Sigmoid colon (tissue), 7 donors: ENCODE data around the gene ACTR6. TPM values are rescaled to one million over a fixed set of nuclear protein-coding genes. Genes with fewer than 3 reads are reported as not detected.

Experiments
- DNase-seq: peaks from one replicate; pipeline ENCODE4 v3.0.0-alpha.2; 2019
- H3K27ac ChIP-seq, 4 donors: fragments of 200-600 bp; sonication (generic); one replicate each; pipeline ENCODE4 v1.5.1; 2016 to 2019; ENCODE audit warnings: mild to moderate bottlenecking in 1 of 4
- H3K27me3 ChIP-seq, 3 donors: fragments of 200-600 bp; sonication (generic); one replicate each; pipeline ENCODE4 v1.5.1; 2019; ENCODE audit warnings: mild to moderate bottlenecking in 1 of 3
- H3K36me3 ChIP-seq, 4 donors: fragments of 200-600 bp; sonication (generic); one replicate each; pipeline ENCODE4 v1.5.1; 2016 to 2019
- H3K4me1 ChIP-seq, 4 donors: fragments of 200-600 bp; sonication (generic); one replicate each; pipeline ENCODE4 v1.5.1; 2017 to 2019
- H3K4me3 ChIP-seq, 4 donors: fragments of 200-600 bp; sonication (generic); one replicate each; pipeline ENCODE4 v1.5.1; 2017 to 2019; ENCODE audit warnings: mild to moderate bottlenecking in 2 of 4, moderate library complexity in 1 of 4
- H3K9me3 ChIP-seq, 4 donors: fragments of 200-600 bp in 3 of 4; sonication (generic) in 3 of 4; one replicate each; pipeline versions ENCODE4 v1.5.1 to v1.6.1; 2013 to 2019
- EP300 ChIP-seq, 4 donors: sonication (generic); formaldehyde crosslinking; IDR thresholded peaks; one replicate each; pipeline ENCODE4 v1.6.1; 2017; ENCODE audit warnings: antibody characterized with exemption in 4 of 4
- POLR2A ChIP-seq, 2 donors: fragments of 450-650 bp; IDR thresholded peaks; one replicate each; pipeline ENCODE4 v1.6.1; 2016; ENCODE audit warnings: antibody characterized with exemption in 2 of 2, mild to moderate bottlenecking in 2 of 2, moderate library complexity in 2 of 2
- POLR2AphosphoS5 ChIP-seq, 4 donors: sonication (generic); formaldehyde crosslinking; IDR thresholded peaks; one replicate each; pipeline ENCODE4 v1.6.1; 2017; ENCODE audit warnings: antibody characterized with exemption in 4 of 4
- WGBS, 2 donors: extraction: QIAGEN DNeasy Blood & Tissue Kit; methylation state at CpG; one replicate each; pipeline ENCODE4 v1.1.7; 2013; 5-methylcytosine and 5-hydroxymethylcytosine counted together
- intact Hi-C: fragments of 100-400 bp; cut with DNase I; formaldehyde crosslinking; loops from one replicate; pipeline ENCODE4 v1.15.1; 2023
- polyA plus RNA-seq, 3 donors: library from polyadenylated mRNA; stranded (reverse); fragments of 200-250 nt; gene quantifications; one replicate each; pipeline ENCODE4 v1.2.3, GENCODE V29; 2013
- total RNA-seq, 4 donors: library from RNA; depleted of rRNA; stranded (reverse); fragments of >200 nt; gene quantifications; one replicate each; pipeline ENCODE4 v1.1.0, GENCODE V29; 2016
- TF ChIP-seq, protein P1 (sequence below), 4 experiments: fragments of 450-650 bp in 3 of 4; fragments of 200-600 bp in 1 of 4; IDR thresholded peaks; one replicate each; pipeline ENCODE4 v1.5.1; 2016 to 2019; ENCODE audit warnings: antibody characterized with exemption in 4 of 4, mild to moderate bottlenecking in 3 of 4, moderate library complexity in 2 of 4
- donor health status: healthy with polysubstance abuse.
- donor health status: Bipolar disorder and iron deficiency.
- donor health status: healthy.

ACTR6 gene
- total and polyA plus RNA-seq, 7 donors = 9.1 to 37.5 (median 24.2) TPM

DNA sequence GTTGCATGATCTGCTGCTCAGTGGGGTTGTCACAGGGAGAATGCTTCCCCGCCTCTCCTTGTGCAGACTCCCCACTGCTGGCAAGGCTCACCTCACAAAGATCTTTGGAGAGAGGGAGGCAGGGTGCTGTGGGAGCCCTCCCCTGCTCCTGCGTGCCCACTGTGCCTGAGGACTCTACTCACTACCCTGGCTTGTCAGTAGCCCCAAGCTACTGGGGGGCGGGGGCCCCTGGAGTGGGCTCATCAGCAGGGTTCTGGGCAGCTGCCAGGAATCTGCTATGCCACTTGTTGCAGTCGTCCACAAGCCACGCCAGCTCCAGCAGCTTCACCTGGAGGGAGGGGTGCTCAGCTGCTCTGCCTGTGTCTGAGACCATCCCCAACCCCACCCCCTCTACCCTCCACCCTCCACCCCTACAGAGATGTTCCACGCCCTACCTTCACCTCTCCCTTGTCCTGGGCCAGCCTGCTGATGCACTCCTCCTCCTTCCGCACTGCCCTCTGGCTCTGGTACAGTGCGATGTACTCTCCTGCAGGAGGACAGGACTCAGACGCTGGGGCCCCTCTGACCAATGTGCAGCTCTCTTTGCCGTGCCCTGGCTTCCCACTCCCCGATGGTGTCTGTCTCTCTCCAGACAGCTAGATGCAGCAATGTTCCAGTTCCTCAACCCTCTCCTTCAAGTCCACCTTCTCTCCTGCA is 43.7 kb upstream of the ACTR6 start:
- no peaks in the 10 kb centered on the region for H3K36me3 ChIP-seq
- no peaks in the 10 kb centered on the region for H3K4me1 ChIP-seq
- 84 to 88% methylated on average over 11 of the region's 11 CpGs for WGBS, 2 donors
- H3K27ac ChIP-seq = no peak overlapping the region
- no peaks in the 10 kb centered on the region for H3K9me3 ChIP-seq
- intact Hi-C loops = no loop called here
- TF ChIP-seq POLR2A (IDR thresholded peaks at IDR 0.05) = no peak
- TF ChIP-seq EP300 (IDR thresholded peaks at IDR 0.05) = no peak
- TF ChIP-seq, protein P1, sequence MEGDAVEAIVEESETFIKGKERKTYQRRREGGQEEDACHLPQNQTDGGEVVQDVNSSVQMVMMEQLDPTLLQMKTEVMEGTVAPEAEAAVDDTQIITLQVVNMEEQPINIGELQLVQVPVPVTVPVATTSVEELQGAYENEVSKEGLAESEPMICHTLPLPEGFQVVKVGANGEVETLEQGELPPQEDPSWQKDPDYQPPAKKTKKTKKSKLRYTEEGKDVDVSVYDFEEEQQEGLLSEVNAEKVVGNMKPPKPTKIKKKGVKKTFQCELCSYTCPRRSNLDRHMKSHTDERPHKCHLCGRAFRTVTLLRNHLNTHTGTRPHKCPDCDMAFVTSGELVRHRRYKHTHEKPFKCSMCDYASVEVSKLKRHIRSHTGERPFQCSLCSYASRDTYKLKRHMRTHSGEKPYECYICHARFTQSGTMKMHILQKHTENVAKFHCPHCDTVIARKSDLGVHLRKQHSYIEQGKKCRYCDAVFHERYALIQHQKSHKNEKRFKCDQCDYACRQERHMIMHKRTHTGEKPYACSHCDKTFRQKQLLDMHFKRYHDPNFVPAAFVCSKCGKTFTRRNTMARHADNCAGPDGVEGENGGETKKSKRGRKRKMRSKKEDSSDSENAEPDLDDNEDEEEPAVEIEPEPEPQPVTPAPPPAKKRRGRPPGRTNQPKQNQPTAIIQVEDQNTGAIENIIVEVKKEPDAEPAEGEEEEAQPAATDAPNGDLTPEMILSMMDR (IDR thresholded peaks at IDR 0.05) = no peak
- no peak for TF ChIP-seq POLR2AphosphoS5 (IDR thresholded peaks at IDR 0.05)
- DNase-seq = no peak
- no peaks in the 10 kb centered on the region for H3K27me3 ChIP-seq
- H3K4me3 ChIP-seq = no peak overlapping the region

- no peaks in the 10 kb centered on the region for H3K4me1 ChIP-seq
- WGBS, 2 donors = 92 to 94% methylated on average over 8 of the region's 8 CpGs
- no peak for DNase-seq
- TF ChIP-seq POLR2AphosphoS5 (IDR thresholded peaks at IDR 0.05) (no peak), POLR2A (IDR thresholded peaks at IDR 0.05) (no peak), EP300 (IDR thresholded peaks at IDR 0.05) (no peak)
- no peak overlapping the region for H3K27ac ChIP-seq
- no peaks in the 10 kb centered on the region for H3K9me3 ChIP-seq
- intact Hi-C loops = no loop called here
- no peak overlapping the region for H3K4me3 ChIP-seq
- no peaks in the 10 kb centered on the region for H3K36me3 ChIP-seq
- H3K27me3 ChIP-seq = no peaks in the 10 kb centered on the region
Observed at GRCh38 chr12:100157427-100157821, 43.2 kb upstream of the ACTR6 start.

DNA sequence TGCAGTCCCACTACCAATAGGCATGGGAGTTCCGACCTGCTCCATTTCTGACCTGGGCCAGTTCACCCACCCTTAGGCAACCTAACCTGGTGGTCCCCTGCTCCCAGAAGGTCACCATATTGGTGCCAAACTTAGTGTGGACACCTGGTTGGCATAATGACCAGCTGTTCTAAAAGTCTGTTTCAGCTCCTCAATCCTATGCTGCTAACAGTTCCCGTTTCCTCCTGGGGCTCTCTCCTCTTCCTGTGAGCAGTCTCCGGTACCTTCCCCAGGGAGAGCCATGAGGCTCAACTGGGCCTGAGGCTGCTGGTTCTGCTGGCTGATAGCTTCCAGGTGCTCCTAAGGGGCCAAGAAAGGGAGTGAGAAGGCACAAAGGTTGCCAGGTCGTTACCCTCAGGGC is 42.1 kb upstream of the ACTR6 start:
- 90 to 94% methylated on average over 4 of the region's 4 CpGs for WGBS, 2 donors
- TF ChIP-seq EP300 (IDR thresholded peaks at IDR 0.05) (no peak), POLR2A (IDR thresholded peaks at IDR 0.05) (no peak), POLR2AphosphoS5 (IDR thresholded peaks at IDR 0.05) (no peak)
- TF ChIP-seq, protein P1 (IDR thresholded peaks at IDR 0.05) = no peak
- Histone ChIP-seq H3K36me3 (no peaks in the 10 kb centered on the region), H3K4me3 (no peak overlapping the region), H3K27ac (no peak overlapping the region), H3K27me3 (no peaks in the 10 kb centered on the region), H3K4me1 (peaks cover 0 to 3% (median 2%) of the 10 kb centered on the region in 4 donors), H3K9me3 (no peaks in the 10 kb centered on the region)
- no peak for DNase-seq
- intact Hi-C loops = no loop called here

GRCh38 chr12:100159391-100160104 is 41.1 kb upstream of the ACTR6 start:
- Histone ChIP-seq H3K4me1 (peaks cover 0 to 12% (median 11%) of the 10 kb centered on the region in 4 donors), H3K27me3 (no peaks in the 10 kb centered on the region), H3K9me3 (no peaks in the 10 kb centered on the region), H3K36me3 (no peaks in the 10 kb centered on the region), H3K4me3 (no peak overlapping the region), H3K27ac (no peak overlapping the region)
- TF ChIP-seq POLR2AphosphoS5 (IDR thresholded peaks at IDR 0.05) (no peak), POLR2A (IDR thresholded peaks at IDR 0.05) (no peak)
- TF ChIP-seq, protein P1 (IDR thresholded peaks at IDR 0.05) = no peak
- DNase-seq = no peak
- intact Hi-C loops = no loop called here
- 90 to 96% methylated on average over 9 of the region's 9 CpGs for WGBS, 2 donors

GRCh38 chr12:100163416-100164152 is 37.0 kb upstream of the ACTR6 start:
- intact Hi-C loops = loop anchor here (2.0 kb wide), 1 partner anchor 37 kb away; the partner anchor contains the start of gene ACTR6
- Histone ChIP-seq H3K27me3 (no peaks in the 10 kb centered on the region), H3K27ac (no peak overlapping the region), H3K4me1 (peaks cover 0 to 12% (median 11%) of the 10 kb centered on the region in 4 donors), H3K9me3 (no peaks in the 10 kb centered on the region), H3K4me3 (peak overlapping the region in 3 of 4 donors; percentile 18 to 29 (median 23)), H3K36me3 (no peaks in the 10 kb centered on the region)
- no peak for TF ChIP-seq POLR2A (IDR thresholded peaks at IDR 0.05)
- TF ChIP-seq, protein P1 (IDR thresholded peaks at IDR 0.05) = peak in 1 of 4 experiments; percentile 8
- DNase-seq = peak; percentile 87
- 0 to 5% methylated on average over 16 of the region's 16 CpGs for WGBS, 2 donors
